ENCODE measurements around the gene YIPF4.
"Not testable (repeated sequence)": the region's sequence is repeated elsewhere in the genome, so short reads cannot be mapped to it uniquely, and the experiment has no call there.

Gene YIPF4

DNA sequence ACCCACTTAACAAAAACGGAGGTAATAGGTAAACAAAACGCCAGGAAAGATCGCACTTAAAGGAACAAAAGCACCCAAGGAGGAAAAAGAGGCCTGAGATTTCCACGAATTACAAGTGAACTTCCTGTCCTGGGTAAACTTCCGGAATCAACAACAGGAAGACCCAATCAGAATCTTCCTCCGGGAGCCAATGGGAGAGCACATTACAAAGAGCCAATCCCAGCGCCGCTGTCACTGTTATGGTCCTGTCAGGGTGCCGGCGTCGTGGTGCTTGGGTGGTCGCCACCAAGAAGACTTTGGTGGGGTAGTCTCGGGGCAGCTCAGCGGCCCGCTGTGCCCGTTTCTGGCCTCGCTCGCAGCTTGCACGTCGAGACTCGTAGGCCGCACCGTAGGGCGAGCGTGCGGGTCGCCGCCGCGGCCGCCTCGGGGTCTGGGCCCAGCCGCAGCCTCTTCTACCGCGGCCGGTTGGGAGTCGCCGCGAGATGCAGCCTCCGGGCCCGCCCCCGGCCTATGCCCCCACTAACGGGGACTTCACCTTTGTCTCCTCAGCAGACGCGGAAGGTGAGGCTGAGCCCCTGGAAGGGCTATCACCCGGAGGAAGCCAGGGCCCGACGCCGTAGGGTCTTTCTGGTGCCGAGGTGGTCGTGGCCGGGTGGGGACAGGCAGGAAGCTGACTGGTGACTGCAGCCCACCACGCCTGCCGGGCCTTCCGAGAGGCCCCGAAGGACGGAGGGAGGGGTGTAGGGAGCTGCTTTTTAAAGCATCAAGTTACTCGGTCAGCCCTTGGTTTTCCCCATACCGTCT lies at the start of gene YIPF4:
Gene YIPF4 (plus strand): TSS at position 231 of the 804 bp plus-strand sequence. CDS start 252 bp downstream, at position 483.
- DNase-seq, result peak; percentile 74 to 80

DNA sequence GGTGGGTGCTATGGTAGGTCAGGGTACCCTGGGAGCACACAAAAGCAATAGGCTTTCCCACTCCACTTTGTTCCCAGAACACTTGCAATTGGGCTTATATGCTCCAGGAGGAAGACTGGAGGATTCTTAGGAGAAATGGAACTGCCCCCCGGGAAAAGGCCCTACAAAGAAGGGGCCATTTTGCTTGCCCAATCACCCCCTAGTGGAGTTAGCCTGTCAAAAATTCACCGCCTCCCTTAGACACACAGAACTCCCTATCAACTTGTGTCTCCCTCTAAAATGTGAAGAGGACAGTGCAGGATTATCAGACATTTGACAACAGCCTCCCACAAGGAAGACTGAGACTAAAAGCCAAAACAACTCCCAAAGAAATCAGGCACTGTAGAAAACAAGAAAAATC lies 49.5 kb upstream of the YIPF4 start:
- DNase-seq, result no peak

DNA sequence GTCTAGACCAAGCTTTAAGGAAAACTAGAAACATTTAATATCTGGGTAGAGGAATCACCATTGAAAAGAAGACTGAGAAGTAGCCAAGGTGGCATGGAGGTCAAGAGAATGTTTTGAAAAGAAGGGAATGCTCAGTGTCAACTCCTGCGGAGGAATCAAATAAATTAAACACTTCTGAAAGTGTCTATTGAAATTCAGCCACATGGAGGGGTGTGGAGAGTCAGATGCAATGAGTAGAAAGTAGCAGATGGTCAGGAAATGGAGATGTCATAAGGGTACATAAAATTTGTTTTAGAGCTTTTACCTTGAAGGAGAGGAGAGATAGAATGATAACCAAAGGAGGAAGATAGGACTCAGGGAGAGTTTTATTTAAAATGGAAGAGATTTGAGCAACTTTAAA lies 48.1 kb upstream of the YIPF4 start:
- no peak for DNase-seq

DNA sequence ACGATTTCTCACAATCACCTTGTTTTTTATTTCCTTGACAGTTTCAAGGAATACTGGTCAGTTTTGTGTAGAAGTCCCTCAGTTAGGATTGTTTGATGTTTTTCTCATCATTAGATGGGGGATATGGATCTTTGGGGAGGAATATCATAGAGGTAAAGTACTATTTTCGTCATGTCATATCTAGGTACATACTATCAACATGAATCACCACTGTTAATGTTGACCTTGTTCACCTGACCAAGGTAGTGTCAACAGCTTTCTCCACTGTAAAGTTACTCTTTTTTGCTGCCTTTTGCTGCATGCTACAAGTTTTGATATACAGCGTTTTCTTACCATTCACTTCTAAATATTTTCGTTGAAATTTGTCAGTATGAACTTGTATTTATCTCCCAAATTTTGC lies 45.7 kb upstream of the YIPF4 start:
- DNase-seq, result no peak

DNA sequence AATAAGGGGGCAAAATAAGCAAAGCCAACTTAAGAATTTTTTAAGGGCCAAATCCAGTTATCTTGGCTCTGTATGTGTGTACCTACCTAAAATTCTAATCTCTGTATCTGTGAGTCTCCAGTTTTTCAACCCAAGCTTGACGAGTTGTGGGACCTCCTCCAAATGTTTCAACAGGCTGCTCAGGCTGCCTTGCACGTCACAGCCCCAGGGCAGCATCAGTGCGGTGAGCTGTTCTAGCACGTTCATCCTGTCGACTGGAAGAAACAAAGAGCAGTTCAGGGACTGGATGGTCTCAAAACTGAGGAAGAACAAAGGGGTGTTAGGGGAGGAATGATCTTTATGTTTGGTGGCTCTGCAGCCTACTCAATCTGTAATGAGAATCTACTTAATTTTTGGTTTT lies 42.4 kb upstream of the YIPF4 start:
- no peak for DNase-seq

DNA sequence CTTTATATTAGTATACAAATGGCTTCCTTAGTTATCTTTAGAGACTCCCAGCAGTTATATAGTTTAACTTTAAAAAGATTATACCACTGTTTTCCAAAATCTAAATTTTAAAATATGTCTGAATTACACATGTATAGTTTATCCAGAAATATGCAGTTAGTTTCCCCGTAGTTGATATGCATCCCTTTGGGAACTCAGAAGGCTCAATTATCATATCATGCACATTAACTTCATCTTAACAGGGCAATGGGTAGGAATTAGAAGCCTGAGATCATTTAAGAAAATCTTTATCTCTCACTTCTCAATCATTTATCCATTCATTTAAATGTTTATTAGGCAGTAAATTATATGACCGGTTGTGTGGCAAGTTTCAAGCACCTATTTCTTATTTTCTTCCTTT lies 40.2 kb upstream of the YIPF4 start:
- DNase-seq, result no peak

DNA sequence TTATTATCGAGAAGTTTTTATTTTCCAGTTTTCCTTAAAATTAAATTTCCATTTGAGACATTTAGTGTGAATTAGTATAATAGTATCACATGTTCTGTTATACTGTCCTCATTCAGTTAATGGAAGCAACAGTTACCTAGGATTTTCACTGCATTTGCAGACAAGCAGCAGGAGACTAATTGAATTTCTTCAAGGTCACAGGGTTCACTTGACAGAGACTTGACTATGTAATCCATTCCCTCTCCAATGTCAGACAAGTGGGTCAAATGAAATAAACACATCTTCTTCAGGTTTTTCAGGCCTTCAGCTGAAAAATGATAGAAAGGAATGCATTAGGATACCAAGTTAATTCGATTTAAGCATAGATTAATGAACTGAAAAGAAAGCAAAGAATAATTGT lies 39.7 kb upstream of the YIPF4 start:
- no peak for DNase-seq

DNA sequence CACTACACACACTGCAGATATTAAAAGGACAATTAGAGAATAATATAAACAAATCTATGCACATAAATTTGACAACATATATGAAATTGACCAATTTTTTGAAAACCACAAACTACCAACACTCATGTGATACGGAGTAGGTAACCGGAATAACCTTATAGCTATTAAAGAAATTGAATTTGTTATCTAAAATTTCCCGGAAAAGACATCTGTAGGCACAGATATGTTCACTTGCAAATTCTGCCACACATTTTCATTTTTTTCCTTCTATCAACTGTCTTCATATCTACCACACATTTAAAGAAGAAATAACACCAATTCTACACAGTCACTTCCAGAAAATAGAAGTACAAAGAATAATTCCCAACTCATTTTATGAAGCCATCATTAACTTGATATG lies 35.4 kb upstream of the YIPF4 start:
- no peak for DNase-seq

DNA sequence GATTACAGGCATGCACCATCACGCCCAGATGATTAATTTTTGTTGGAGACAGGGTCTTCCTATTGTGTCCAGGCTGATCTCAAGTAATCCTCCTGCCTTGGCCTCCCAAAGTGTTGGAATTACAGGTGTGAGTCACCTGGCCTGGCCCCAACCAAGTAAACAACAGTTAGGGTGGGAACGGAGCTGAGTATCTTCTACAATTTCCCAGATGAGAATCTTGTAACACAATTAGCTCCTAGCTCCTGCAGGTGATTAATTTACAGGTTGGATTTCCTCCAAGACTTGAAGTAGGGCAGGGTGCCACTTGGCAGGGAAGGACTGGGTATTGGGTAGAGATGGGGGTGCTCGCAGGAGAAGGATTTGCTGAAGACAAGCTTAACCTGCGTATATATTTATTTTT lies 30.8 kb upstream of the YIPF4 start:
- DNase-seq, result no peak

DNA sequence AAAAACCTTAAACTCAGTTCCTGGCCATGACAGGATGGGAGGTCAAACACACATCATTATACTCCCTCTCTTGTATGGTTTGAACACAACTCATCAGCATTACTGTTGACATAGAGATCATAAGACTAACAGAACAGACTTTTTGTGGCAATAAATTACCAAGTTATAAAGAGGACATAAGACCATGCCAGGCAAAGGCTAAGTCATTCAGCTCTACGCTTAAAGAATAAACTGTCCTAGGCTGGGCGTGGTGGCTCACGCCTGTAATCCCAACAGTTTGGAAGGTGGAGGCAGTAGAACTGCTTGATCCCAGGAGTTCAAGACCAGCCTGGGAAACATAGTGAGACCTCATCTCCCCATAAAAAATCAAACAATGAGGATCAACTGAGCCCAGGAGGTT lies 29.4 kb upstream of the YIPF4 start:
- DNase-seq, result no peak

DNA sequence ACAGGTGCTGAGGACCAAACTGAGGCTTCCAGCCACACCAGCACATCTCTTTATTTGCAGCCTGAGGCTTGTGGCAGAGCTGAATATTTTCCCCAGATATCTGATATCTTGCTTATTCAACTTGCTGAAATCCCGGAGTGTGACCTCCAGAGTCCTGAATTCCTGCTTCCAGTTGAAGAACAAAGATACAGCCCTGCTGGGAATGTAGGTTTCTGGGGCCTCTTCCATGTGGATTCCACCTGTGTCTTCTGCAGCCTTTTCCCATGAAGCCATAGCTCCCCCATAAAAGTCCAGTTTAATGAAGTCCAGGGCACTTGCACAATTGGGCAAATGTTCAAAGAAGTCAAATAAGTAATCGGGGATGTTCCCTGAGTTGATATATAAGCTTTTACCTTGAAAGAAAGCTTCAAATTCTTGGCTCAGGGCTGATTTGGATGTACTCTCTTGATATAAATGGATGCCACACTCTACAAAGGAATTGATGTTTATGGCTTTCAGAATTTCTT lies 27.9 kb upstream of the YIPF4 start:
- DNase-seq, result no peak

DNA sequence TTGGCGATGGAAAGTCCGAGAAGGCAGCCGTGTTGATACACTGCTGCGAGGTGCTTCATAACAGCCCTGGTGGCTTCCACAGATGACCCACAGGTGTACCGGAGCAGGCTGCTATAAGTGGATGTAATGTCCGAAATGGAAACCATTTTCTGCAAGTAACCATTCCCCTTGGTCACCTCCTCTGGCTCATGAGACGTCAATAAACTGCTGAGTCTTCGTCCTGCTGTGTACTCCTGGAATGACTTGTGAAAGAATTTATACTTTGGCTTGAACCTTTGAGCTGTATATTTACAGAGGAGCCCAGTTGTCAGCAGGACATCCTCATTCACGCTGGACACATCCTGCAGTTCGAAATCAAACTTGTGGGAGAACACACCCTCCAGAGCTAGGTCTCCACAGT lies 27.4 kb upstream of the YIPF4 start:
- DNase-seq, result no peak

DNA sequence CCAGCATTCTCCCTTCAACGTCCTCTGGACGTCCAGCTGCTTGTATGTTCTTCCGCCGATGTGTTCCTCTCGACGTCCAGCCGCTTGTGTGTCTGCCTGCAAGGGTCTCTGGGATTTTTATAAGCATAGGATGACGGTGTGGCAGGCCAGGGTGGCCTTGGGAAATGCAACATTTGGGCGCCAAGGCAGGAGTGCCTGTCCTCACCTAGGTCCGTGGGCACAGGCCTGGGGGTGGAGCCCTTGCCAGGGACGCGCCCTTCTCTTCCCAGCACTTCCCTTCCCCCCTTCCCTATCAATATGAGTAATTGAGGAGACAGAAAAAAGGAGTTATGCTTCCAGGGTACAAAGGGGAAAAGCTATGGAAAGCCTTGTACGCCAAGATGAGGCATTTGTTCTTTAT lies 19.5 kb upstream of the YIPF4 start:
- DNase-seq, result no peak

DNA sequence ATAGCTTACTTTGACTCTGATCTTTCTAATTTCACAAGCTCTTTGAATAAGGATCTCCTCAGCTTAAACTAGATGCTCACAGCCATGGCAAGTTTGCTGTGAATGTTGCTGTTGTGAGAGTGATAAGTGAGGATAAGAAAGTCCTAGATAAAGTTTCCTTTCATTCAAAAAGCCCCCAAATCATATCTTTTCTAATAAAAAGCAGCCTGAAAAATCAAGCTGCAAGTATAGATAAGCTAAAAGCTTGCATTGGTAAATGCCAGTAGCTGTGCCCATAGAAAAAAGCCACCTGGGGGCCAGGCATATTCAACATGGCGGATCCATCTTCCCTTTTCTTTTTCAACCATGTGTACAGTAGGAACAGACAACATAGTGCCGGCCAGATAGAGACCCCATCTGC lies 17.3 kb upstream of the YIPF4 start:
- DNase-seq, result no peak

DNA sequence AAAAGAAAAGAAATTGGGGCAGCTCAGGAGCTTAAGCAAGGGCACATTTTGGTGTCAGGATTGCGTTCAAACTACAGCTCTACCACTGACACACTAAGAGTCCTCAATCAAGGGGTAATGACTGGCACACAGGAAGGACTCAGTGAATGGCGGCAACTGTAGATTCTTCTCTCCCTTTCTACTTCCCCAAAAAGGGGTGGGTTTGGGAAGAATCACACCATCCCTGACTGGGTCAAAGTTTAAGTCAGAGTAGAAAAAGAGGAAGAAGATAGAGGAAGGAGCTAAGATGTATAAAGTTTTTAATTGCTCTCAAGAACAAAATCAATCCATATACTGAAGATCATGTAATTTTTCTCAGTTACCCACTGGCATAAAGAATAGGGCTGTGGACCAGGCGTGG lies 15.6 kb upstream of the YIPF4 start:
- DNase-seq, result no peak

DNA sequence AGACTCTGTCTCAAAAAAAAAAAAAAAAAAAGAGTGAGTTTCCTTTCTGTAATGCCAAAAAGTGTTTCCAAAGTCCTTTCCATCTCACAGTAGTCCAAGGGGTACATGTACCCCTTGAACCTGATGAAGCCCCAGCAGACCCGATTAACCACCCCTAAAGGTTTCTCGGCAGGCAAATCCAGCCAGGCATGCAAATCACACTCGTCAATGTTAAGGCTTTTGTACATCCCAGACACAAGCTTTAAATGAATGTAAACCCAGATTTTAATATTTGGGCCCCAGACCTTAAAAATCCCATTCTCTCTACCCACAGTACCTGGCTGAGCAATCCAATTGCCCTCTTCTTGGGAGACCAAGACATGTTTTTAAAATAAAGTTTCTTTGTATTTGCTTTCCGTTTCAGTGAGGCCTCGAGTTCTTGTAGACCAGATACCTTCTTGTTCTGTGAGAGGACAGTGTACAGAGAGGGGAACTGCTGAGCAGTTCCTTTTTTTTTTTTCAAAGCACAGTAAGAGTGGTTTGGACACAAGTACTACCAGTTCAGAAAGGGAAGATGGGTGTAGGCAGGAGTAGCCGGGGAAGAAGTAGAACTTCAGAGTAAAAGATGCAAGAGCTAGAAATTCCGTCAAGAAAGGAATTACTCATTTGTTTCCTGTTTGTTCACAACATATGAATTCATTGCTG lies 13.1 kb upstream of the YIPF4 start, which contains the start of gene NLRC4:
Gene NLRC4 (minus strand): TSS at position 465 of the 684 bp plus-strand sequence. CDS start 8,111 bp downstream, outside the sequence.
- DNase-seq, result no peak

DNA sequence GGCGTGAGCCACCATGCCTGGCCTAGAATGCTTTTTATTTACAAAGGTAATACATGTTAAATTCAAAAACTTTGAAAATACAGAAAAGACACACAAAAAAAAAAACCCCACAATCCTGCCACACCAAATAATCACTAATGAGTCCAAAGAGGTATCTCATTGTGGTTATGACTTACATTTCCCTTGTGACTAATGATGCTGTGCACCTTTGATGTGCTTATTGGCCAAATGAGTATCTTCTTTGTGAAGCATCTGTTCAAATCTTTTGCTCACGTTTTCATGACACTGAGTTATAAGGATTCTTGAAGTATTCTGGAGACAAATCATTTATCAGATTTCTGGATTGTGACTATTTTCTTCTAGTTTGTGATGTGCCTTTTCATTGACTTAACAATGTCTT lies 6.6 kb upstream of the YIPF4 start:
- no peak for DNase-seq

DNA sequence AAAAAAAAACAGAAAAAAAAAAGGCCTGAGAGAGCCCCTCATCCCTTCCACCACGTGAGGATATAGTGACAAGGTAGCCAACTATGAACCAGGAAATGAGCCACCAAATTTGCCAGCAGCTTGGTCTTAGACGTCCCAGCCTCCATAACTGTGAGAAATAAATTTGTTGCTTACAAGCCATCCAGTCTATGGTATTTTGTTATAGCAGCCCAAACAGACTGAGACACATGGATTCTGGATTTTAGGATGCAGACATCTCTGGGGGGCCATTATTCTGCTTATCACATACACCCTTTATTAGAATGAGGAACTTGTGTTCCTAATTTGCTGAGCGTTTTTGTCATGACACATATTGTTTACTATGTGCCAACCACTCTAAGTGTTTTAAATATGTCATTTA lies 5.4 kb upstream of the YIPF4 start:
- DNase-seq, result no peak

DNA sequence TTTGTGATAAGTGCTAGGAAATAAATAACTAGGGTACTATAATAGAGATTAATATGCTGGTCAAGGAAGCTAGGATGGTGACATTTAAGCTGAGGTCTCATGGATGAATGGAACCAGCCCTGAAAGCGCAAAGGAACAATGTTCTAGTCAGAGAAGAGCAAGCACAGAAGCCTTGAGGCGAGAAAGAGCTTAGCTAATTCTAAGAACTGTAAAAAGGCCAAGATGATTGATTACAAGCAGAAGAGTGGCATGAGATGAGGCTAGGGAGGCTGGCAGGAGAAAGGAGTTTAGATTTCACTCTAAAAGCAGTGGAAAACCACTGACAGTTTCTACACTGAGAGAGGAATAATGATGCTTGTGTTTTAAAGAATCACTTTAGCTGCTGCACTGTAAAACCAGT lies 3.4 kb upstream of the YIPF4 start:
- no peak for DNase-seq

DNA sequence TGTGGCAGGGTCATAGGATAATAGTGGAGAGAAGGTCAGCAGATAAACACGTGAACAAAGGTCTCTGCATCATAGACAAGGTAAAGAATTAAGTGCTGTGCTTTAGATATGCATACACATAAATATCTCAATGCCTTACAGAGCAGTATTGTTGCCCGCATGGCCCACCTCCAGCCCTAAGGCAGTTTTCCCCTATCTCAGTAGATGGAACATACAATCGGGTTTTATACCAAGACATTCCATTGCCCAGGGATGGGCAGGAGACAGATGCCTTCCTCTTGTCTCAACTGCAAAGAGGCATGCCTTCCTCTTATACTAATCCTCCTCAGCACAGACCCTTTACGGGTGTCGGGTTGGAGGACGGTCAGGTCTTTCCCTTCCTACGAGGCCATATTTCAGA lies 1.9 kb upstream of the YIPF4 start:
- DNase-seq, result not testable (repeated sequence)

DNA sequence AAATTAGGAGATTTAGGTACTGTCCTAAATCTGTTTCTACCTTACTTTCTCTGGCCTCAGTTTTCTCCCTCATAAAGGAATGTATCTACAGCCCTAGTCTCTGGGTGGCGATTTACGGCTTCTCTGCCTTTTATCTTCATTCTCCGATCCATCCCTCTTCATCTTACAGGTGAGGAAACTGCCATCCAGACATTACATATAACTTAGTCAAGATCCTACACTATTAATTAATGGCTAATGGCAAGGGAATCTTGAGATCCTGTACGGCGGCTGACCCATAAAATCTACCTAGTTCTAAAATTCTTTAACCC lies 386 bp upstream of the YIPF4 start:
- DNase-seq, result no peak

DNA sequence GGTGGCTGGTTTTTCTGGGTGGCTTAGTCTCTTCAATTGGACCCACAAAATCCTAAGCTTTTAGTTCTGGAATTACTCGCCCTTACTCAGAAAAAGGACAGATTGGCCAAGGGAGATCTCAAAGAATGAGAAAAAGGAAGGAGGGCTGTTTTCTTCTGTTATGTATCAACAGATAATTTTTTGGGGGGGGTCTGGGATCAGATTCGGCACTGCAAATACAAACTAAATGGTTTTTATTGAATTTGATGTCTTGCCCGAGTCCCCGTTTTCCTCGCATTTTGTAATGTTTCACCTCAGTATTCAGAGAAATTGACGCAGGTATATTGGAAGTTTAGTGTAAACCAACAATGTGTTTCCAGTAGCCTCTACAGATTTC lies 762 bp downstream of the YIPF4 start:
- no peak for DNase-seq

DNA sequence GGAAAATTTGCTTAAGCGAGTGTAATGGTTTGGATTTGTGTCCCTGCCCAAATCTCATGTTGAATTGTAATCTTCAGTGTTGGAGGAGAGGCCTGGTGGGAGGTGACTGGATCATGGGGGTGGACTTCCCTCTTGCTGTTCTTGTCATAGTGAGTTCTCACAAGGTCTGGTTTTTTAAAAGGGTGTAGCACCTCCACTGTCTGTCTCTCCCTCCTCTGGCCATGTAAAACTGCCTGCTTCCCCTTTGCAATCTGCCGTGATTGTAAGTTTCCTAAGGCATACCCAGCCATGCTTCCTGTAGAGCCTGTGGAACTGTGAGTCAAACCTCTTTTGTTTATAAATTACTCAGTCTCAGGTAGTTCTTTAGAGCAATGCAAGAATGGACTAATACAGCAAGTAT lies 6.6 kb downstream of the YIPF4 start:
- DNase-seq, result no peak

DNA sequence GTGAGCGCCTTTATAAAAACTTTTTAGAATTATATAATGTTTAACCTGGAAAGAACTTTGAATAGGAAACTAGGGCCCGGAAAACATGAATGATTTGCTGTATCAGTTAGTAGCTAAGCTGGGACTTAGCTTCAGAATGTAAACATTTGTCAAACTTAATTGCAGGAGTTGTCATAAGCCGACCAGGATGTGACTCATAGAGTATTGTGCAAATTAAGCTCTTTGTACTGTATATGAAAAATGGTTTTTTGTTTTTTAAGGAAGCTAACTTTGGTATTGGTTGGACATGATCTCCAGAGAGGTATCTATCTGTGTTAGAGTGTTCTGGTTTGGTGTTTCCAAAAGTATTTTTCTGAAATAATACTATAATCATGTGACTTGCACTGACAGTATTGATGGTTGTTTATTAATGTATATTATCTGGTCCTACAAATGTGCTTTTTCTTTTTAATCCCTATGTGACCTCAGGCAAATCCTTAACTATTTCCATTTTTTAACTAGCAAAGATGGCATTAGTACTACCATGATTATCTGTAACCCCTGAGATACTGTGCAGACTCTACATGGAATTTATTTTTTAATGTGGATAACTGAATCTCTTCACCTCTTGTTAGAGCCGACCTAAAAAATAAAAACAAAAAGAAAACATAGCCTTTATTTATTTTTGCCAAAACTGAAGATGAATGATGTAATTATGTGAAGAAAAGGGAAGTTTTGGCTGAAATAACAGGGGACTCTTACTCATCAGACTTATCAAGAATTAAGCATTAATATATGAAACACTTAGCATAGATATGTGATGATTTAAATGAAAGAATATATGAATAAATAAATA lies 11.7 kb downstream of the YIPF4 start:
- DNase-seq, result no peak
